GM21447 (cell line): ENCODE data around the gene TTLL4.

Source experiments
- ATAC-seq: cut with Tn5 transposase; IDR thresholded peaks from one replicate; pipeline ENCODE4 v1.9.1; 2021; ENCODE audit not compliant: unreplicated experiment

The TTLL4 gene

GRCh38 chr2:218711550-218711929 is 905 bp downstream of the TTLL4 start:
- no peak for ATAC-seq

DNA sequence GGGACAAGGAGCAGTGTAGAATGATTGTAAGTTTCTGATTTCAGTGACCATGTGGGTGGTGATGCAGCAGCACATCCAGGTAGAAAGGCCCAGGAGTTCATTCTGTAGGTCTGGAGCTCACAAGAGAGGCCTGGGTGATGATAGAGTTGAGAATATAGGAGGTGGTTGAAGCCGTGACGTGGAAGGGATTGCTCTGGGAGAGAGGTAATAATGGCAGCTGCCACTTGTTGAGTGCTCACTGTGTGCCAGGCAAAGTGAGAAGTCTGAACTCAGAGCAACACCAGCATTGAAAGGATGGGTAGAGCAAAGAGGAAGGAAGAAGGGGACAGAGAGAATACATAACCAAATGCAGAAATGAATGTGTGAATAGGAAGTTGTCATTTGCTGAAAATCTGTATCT is 3.3 kb downstream of the TTLL4 start:
- ATAC-seq = no peak

- ATAC-seq = no peak
These were observed 5.4 kb downstream of the TTLL4 start for GRCh38 chr2:218716070-218716469.

GRCh38 chr2:218717262-218717661 is 6.6 kb downstream of the TTLL4 start:
- ATAC-seq = no peak

- no peak for ATAC-seq
These were observed 7.4 kb downstream of the TTLL4 start for GRCh38 chr2:218718058-218718457.

DNA sequence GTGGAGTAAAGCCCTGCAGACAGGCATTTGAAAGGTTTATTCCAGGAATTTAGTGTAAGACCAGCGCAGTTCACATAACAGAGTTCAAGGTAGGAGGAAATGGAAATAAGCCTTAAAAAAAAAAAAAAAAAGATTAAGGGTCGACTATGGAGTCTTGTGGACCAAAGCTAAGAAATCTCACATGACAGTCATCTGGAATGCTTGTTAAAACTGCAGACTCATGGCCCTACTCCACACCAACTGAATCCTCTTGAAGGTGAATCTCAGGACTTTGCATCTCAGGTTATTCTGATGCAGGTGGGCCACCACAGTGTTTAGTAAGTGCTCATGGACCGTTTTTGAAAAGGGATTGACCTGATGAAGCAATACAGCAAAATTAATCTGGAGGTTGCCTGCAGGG is 8.8 kb downstream of the TTLL4 start:
- no peak for ATAC-seq

DNA sequence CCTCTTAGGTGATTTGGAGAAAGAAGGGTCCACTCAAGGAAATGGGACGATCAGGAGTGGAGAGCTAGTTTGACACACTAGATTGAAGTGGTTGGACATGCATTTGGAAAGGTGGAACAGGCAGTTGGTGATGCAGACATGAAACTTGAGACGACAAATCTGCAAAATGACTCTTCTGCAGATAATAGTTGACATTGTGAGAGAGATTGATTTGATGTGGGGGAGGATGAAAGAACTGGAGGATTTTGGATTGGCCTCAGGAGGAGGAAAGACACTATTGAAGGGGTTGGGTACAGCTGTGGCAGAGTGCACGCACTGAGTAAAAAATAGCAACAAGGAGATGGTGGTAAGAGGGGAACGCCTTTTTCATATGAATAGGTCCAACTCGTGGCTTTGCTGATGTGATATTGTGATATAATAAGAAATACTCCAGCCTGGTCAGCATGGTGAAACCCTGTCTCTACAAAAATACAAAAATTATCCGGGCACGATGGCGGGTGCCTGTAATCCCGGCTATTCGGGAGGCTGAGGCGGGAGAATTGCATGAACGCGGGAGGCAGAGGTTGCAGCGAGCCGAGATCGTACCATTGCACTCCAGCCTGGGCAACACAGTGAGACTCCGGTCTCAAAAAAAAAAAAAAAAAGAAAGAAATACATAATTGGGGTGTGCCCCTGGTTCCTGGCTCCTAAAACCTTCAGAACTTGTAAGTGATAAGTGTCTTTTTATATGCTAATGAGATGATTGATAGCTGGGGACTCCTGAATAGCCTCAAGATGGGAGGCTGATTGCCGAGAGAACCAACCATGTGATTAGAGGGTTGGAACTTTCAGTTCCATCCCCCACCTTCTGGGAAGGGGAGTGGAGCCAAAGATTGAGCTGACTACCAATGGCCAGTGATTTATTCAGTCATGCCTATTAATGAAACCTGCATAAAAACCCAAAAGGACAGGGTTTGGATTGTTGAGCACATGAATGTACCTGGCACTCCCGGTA is 9.7 kb downstream of the TTLL4 start:
- no peak for ATAC-seq

DNA sequence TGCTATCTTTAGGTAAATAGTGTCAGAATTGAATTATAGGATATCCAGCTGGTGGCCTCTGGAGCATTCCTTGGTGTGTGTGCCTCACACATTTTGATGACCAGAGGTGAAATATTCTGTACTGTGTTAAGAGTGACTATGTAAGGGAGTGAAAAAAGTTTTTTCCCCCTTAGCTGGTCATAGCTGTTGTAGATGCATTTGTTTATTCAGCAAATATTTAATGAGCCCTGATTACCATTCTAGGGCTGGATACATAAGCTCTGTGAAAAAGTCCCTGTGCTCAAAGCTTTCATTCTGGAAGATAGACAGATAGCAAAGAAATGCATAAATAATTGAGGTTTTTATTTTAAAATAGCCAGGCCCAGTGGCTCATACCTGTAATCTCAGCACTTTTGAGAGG is 10.9 kb downstream of the TTLL4 start:
- no peak for ATAC-seq

GRCh38 chr2:218721934-218722333 is 11.3 kb downstream of the TTLL4 start:
- no peak for ATAC-seq

DNA sequence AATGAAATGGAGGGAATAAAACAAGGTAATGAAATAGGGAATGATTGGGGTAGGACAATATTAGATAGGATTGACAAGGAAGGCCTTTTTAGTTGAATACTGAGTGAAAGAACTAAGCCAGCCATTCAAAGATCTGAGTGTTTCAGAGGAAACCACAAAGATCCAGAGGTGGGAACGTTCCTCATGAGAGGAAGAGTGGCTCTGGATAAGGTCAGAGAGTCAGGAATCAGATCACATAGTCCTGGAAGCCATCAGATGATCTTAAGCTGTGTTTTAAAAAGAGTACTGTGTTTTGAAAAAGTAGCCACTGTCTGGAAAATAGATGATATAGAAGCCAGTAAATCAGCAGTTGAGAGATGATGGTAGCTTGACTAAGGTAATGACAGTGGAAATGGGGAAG is 11.8 kb downstream of the TTLL4 start:
- no peak for ATAC-seq

DNA sequence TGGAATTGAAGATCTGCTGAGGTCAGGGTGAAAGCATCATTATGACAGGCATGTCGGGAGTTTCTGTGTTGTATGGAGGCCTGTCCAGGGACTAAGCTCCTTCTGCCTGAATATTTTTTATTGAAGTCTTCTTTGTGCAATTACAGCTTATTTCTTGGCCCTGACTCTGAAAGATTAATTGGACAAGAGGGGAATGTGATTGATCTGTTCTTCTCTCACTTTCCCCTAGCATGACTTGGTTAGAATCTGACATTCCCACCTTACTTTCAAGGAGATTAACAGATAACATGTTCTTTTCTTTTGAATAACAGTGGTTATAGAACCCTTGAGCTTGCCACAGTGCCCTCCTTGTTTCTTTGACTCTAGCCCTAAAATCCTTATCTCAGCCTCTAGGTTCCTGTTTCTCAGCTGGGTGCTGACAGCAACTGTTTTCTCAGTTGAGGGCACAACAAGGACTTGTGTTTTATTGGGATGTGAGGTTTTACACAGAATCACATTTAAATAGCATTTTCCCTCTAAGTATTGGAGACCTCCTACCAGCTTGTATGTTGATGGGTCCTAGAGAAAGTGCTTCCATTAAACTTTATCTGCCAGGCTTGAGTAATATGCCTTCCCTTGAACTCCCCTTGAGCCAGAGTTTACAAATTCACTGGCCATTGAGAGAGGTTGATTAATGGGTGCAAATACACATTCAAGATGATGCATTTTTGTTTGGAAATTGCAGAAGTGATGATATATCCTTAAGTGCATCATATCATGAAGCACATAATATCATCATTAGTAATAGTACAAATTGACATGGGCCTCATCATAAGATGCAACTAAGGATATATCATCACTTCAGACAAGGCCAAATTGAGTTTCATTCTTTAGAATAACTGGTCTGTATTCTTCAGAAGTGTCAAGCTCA is 12.5 kb downstream of the TTLL4 start:
- ATAC-seq = no peak

GRCh38 chr2:218726004-218726574 is 15.5 kb downstream of the TTLL4 start:
- no peak for ATAC-seq

DNA sequence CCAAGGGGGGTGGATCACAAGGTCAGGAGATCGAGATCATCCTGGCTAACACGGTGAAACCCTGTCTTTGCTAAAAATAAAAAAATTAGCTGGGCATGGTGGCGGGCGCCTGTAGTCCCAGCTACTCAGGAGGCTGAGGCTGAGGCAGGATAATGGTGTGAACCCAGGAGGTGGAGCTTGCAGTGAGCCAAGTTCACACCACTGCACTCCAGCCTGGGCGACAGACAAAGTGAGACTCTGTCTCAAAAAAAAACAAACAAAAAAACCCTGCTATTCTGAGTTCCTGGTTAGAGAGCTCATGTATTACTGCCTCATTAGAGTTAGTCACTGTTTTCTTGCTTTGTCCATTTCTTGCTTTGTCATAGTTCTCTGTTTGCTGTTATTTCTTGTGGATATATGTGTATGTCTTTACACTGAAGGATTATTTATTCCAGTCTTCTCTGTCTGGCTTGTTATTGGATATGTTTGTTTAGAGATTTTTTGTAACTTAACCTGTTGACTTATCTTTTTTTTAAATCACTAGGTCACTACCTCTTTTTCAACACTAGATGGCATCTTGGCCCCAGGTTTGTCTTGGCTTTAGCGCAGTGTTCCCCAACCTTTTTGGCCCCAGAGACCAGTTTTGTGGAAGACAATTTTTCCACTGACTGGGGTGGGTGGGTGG is 17.0 kb downstream of the TTLL4 start:
- no peak for ATAC-seq

- ATAC-seq = no peak
These were observed 19.0 kb downstream of the TTLL4 start for GRCh38 chr2:218729640-218730039.

- no peak for ATAC-seq
These were observed 21.6 kb downstream of the TTLL4 start for GRCh38 chr2:218732052-218732760.

DNA sequence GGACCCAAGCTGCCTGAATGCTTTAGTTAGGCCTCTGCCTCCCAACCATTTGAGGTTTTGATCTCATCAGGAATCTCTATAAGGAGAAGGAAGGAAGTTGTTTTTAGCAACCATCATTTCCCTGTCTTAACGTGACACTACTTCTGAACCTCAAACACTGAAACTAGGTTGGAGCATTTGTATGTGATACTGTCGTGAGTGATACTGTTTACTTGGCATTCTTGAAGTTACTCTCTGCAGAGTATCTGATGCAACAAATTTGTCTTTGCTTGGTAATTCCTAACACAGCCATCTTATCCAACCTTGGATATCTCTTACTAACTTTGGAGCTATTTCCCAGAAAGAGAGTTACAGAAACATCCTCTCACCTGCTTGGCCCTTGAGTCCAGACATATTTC is 22.1 kb downstream of the TTLL4 start:
- no peak for ATAC-seq

- ATAC-seq = no peak
These were observed 22.8 kb downstream of the TTLL4 start for GRCh38 chr2:218733171-218734021.

DNA sequence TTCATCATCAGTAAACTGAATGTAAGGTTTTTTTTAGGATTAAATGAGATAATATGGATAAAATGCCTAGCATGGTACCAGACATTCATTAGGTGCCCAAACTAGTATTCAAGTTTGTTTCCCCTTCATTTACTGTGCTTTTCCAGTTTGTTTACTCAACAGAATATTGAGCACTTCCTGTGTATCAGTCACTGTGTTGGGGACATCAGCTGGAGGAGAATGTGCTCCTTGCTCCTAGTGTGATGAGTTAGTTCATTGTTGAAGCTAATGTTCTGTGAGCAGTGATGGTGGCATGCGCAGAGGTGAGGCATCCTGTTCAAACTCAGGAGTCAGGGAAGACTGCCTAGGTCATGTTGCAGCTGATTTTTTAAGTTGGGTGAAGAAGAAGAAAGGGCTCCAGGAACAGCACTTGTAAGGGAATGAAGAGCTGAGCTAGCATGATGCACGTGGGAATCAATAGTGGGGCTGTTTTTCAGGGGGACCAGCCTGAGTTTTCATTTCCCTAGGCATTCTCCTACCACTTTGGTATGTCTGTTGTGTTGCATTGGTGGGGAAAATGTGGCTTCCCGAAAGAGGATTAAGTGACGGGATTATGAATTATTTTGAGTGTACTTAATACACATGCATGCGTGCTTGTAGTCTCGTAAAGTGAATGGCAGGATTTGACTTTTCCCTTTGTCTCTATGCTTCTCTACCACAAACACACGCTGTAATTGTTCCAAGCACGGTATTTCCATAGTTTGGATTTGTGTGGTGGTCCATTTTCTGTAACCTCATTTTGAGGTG is 23.7 kb downstream of the TTLL4 start:
- no peak for ATAC-seq

GRCh38 chr2:218736531-218736930 is 25.9 kb downstream of the TTLL4 start:
- ATAC-seq = no peak
